MM.1S (cell line): ENCODE data around the gene PSENEN.

ENCODE experiments used
- DNase-seq: peaks from one replicate; pipeline ENCODE4 v3.0.0-alpha.2; 2015
- H2AFZ ChIP-seq: fragments of 300-600 bp; sonication (generic); 2 replicates; pipeline ENCODE4 v1.6.0; 2016; ENCODE audit warnings: antibody characterized with exemption, low read length
- H3F3A ChIP-seq: fragments of 300-600 bp; sonication (generic); 2 replicates; pipeline ENCODE4 v1.6.1; 2016; ENCODE audit warnings: mild to moderate bottlenecking, antibody characterized with exemption, low read length, moderate library complexity, mixed read lengths; ENCODE audit not compliant: insufficient read depth
- H3K27ac ChIP-seq: fragments of 300-600 bp; sonication (generic); 2 replicates; pipeline ENCODE4 v1.5.1; 2016; ENCODE audit warnings: mild to moderate bottlenecking, low read length
- H3K27me3 ChIP-seq: fragments of 300-600 bp; sonication (generic); replicated peaks from 2 replicates; pipeline ENCODE4 v1.6.0; 2016; ENCODE audit warnings: low read length; ENCODE audit not compliant: insufficient read depth
- H3K36me3 ChIP-seq: fragments of 300-600 bp; sonication (generic); replicated peaks from 2 replicates; pipeline ENCODE4 v1.6.1; 2016; ENCODE audit warnings: mild to moderate bottlenecking, low read length, mixed read lengths; ENCODE audit not compliant: insufficient read depth
- H3K4me1 ChIP-seq: fragments of 300-600 bp; sonication (generic); 2 replicates; pipeline ENCODE4 v1.6.1; 2016; ENCODE audit warnings: low read length, mixed read lengths
- H3K4me2 ChIP-seq: fragments of 300-600 bp; sonication (generic); 2 replicates; pipeline ENCODE4 v1.6.0; 2016; ENCODE audit warnings: low read depth, low read length
- H3K4me3 ChIP-seq: fragments of 300-600 bp; sonication (generic); 2 replicates; pipeline ENCODE4 v1.5.1; 2016; ENCODE audit warnings: low read length, mixed read lengths
- H3K79me2 ChIP-seq: fragments of 300-600 bp; sonication (generic); 2 replicates; pipeline ENCODE4 v1.6.1; 2016; ENCODE audit warnings: mixed run types, low read length, mixed read lengths
- H3K9ac ChIP-seq: fragments of 300-600 bp; sonication (generic); 2 replicates; pipeline ENCODE4 v1.6.1; 2016; ENCODE audit warnings: low read length, mixed read lengths
- H3K9me2 ChIP-seq: fragments of 300-600 bp; sonication (generic); replicated peaks from 2 replicates; pipeline ENCODE4 v1.6.1; 2016; ENCODE audit warnings: mild to moderate bottlenecking, low read length, mixed read lengths; ENCODE audit not compliant: insufficient read depth
- H3K9me3 ChIP-seq: fragments of 300-600 bp; sonication (generic); replicated peaks from 2 replicates; pipeline ENCODE4 v1.6.1; 2016; ENCODE audit warnings: mild to moderate bottlenecking, low read length, mixed read lengths; ENCODE audit not compliant: insufficient read depth
- H4K20me1 ChIP-seq: fragments of 300-600 bp; sonication (generic); 2 replicates; pipeline ENCODE4 v1.6.1; 2016; ENCODE audit warnings: mild to moderate bottlenecking, low read length, moderate library complexity, mixed read lengths; ENCODE audit not compliant: insufficient read depth
- EZH2 ChIP-seq: fragments of 300-600 bp; sonication (generic); optimal IDR thresholded peaks from 2 replicates; pipeline ENCODE3; 2017; ENCODE audit warnings: low read depth, mild to moderate bottlenecking, antibody characterized with exemption, low read length, mixed read lengths
- EZH2phosphoT487 ChIP-seq: fragments of 300-600 bp; sonication (generic); IDR thresholded peaks from 2 replicates; pipeline ENCODE4 v1.6.1; 2018; ENCODE audit warnings: antibody characterized with exemption, low read length
- TF ChIP-seq, protein P1 (sequence below): fragments of 300-600 bp; sonication (generic); IDR thresholded peaks from 2 replicates; pipeline ENCODE4 v1.5.1; 2016; ENCODE audit warnings: antibody characterized with exemption, low read length, mixed read lengths

Gene PSENEN

GRCh38 chr19:35741203-35741515 is 4.3 kb upstream of the PSENEN start:
- Histone ChIP-seq H3K9me3 (no peaks in the 10 kb centered on the region), H3K9ac (peak overlapping the region; percentile 66), H2AFZ (peak overlapping the region; percentile 64), H3K27ac (peak overlapping the region; percentile 90), H3K4me3 (peak overlapping the region; percentile 68), H3K4me2 (peak overlapping the region; percentile 87), H3K9me2 (no peaks in the 10 kb centered on the region), H3K4me1 (peaks cover 20% of the 10 kb centered on the region), H4K20me1 (no peaks in the 10 kb centered on the region), H3K27me3 (no peaks in the 10 kb centered on the region), H3F3A (peaks cover 27% of the 10 kb centered on the region; the same call in 1 of the 2 replicates), H3K36me3 (no peaks in the 10 kb centered on the region), H3K79me2 (peaks cover 17% of the 10 kb centered on the region)
- no peak for DNase-seq
- no peak for TF ChIP-seq EZH2phosphoT487
- TF ChIP-seq, protein P1, sequence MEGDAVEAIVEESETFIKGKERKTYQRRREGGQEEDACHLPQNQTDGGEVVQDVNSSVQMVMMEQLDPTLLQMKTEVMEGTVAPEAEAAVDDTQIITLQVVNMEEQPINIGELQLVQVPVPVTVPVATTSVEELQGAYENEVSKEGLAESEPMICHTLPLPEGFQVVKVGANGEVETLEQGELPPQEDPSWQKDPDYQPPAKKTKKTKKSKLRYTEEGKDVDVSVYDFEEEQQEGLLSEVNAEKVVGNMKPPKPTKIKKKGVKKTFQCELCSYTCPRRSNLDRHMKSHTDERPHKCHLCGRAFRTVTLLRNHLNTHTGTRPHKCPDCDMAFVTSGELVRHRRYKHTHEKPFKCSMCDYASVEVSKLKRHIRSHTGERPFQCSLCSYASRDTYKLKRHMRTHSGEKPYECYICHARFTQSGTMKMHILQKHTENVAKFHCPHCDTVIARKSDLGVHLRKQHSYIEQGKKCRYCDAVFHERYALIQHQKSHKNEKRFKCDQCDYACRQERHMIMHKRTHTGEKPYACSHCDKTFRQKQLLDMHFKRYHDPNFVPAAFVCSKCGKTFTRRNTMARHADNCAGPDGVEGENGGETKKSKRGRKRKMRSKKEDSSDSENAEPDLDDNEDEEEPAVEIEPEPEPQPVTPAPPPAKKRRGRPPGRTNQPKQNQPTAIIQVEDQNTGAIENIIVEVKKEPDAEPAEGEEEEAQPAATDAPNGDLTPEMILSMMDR = peak; percentile 27; the same call in 1 of the 2 replicates

DNA sequence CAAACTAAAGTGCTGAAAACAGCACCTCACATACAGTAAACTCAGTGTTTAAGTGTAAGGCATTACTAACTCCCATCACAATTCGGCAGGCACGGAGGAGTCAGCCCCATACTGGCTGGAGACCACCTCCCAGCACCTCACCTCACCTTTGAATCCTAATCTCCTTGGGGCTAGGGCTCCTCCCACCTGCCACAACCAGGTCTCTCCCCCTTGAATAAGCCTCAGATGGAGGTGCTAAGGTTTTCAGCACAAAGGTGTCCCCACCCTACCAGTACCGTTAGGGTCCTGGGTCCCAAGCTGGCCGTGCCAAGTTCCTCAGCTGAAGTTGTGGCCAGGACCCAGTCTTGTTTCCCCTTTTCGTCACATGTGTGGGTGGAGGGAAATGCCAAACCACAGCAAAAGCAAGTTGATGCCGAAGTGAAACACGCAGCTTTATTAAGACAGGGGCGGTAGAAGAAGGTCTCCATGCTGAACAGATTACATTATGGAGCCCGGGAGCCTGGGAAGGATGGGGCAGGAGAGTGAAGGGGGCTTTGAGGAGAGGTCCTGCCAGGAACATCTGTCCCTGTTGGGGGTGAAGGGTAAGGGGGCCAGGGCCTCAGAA is 3.2 kb upstream of the PSENEN start, which contains the start of gene IGFLR1:
Gene IGFLR1 (minus strand): TSS at position 332 of the 604 bp plus-strand sequence. CDS start 1,272 bp downstream, outside the sequence.
- Histone ChIP-seq H3K4me2 (peak within 1 kb of the TSS; percentile 87), H3K9me3 (no peaks in the 10 kb centered on the region), H3K79me2 (peaks cover 26% of the 10 kb centered on the region), H3K9me2 (no peaks in the 10 kb centered on the region), H3K27me3 (no peaks in the 10 kb centered on the region), H4K20me1 (no peaks in the 10 kb centered on the region), H3K4me1 (peaks cover 23% of the 10 kb centered on the region), H3K4me3 (peak within 1 kb of the TSS; percentile 51), H3K36me3 (no peaks in the 10 kb centered on the region), H3F3A (peaks cover 27% of the 10 kb centered on the region; the same call in 1 of the 2 replicates), H3K9ac (peak within 1 kb of the TSS; percentile 66), H3K27ac (peak within 1 kb of the TSS; percentile 90), H2AFZ (peak within 1 kb of the TSS; percentile 57)
- no peak for TF ChIP-seq EZH2phosphoT487
- no peak for TF ChIP-seq EZH2
- TF ChIP-seq, protein P1 = no peak
- DNase-seq = peak; percentile 69

- H3K9me3 ChIP-seq = no peaks in the 10 kb centered on the region
- peak overlapping the region; percentile 84; the same call in 1 of the 2 replicates for H3K9ac ChIP-seq
- no peaks in the 10 kb centered on the region for H3K9me2 ChIP-seq
- peak overlapping the region; percentile 90; the same call in 1 of the 2 replicates for H3K27ac ChIP-seq
- H3K4me2 ChIP-seq = peak overlapping the region; percentile 88
- no peak for TF ChIP-seq EZH2
- TF ChIP-seq, protein P1 = no peak
- no peak for DNase-seq
- H3K4me3 ChIP-seq = peak overlapping the region; percentile 90
- H2AFZ ChIP-seq = no peak overlapping the region
- H3K36me3 ChIP-seq = no peaks in the 10 kb centered on the region
- H3K27me3 ChIP-seq = no peaks in the 10 kb centered on the region
- H3K4me1 ChIP-seq = peaks cover 23% of the 10 kb centered on the region
- no peaks in the 10 kb centered on the region for H4K20me1 ChIP-seq
- peaks cover 26% of the 10 kb centered on the region; the same call in 1 of the 2 replicates for H3F3A ChIP-seq
- H3K79me2 ChIP-seq = peaks cover 33% of the 10 kb centered on the region
Measured at GRCh38 chr19:35743640-35744429, 1.6 kb upstream of the PSENEN start.
